Measurements from ENCODE around the gene GLUL.
A peak's percentile ranks its signal among the peaks of the same experiment; 100 is the strongest.
"Not testable (repeated sequence)": the region's sequence is repeated elsewhere in the genome, so short reads cannot be mapped to it uniquely, and the experiment has no call there.

The GLUL gene

DNA sequence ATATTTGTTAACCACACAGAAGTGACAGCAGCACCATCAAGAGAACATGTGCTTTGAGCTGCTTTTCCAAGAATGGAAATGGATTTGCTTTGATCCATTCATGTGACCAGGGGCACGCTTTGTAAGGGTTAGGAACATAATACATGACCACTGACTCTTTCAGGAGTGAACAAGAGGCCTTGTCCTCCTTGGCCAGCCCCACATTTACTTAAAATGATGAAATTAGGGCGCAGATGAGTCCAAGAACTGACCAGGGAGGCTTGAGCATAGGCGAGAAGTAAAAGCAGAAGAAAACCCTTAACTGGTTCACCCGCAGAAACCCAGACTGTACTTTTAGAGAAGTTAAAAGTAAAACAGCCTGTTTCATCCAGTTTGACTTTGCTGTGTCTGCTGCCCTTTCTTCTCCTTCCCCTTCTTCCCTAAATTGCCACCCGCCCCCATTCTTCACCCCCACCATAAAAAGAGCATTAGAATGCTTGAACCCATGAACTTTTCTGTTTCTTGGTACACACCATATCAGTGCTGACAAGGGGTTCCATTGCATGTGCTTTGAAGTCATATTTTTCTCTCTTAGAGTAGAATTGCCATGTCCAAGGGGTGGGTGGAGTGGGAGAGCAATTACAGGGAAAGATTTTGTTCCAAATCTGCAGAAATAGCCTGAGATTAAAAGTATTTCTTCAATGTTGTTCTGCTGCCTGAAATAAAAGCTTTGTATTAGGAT, 2.6 kb upstream of the GLUL start:
- peak; percentile 88 for DNase-seq

- DNase-seq, result peak; percentile 63
These were observed 749 bp upstream of the GLUL start for GRCh38 chr1:182392050-182393028.

GRCh38 chr1:182391028-182391361, 595 bp downstream of the GLUL start:
- no peak for DNase-seq

GRCh38 chr1:182389619-182390047, 2.0 kb downstream of the GLUL start:
- DNase-seq, result peak; percentile 51

DNA sequence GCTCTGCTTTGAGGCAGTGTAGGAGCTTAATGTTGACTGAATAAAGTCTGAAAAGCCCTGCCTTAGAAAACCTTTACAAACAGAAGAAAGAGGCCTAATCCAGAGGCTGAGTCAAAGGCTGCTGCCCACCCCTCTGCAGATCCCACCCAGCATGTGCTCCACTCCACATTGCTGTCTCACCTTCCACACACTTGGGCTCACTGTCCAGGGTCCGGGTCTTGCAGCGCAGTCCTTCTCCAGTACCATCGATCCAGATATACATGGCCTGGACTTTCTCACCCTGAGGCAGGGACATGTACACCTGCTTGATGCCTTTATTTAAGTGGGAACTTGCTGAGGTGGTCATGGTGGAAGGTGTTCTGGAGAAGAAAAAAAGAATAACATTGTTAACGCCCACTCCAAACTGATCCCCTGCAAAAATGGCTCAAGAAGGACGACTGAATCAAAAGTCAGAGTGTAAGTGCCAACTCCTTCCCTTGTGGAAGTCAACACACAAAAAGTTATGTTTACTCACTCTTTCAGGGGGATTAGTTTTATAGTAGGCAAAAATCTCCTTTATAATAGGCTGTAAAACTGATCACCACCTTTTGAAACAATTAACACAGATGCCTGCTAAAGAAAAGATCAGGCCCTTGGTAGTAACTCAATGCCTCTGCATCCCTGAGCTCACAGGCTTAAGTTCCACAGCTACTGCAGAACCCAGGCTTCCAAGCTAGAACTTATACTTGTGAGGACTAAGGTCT, 3.0 kb downstream of the GLUL start:
- no peak for DNase-seq

DNA sequence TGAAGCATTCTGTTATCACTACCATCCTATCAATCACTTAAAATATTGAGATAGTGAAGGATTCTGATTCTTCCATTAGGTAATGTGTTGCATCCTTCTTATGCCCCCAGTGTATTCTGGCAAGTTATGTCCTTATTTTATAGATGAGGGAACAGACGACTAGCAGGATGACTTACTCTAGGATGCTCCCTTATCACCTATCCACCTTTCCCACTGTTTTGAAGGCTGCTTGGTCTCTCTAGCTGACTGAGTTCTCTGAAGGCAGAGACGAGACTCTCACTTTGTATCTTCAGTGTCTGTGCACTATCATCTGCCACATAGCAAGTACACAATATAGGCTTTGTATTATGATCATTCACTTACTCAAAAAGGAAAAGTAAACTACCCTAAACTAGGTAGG, 4.0 kb downstream of the GLUL start:
- no peak for DNase-seq

DNA sequence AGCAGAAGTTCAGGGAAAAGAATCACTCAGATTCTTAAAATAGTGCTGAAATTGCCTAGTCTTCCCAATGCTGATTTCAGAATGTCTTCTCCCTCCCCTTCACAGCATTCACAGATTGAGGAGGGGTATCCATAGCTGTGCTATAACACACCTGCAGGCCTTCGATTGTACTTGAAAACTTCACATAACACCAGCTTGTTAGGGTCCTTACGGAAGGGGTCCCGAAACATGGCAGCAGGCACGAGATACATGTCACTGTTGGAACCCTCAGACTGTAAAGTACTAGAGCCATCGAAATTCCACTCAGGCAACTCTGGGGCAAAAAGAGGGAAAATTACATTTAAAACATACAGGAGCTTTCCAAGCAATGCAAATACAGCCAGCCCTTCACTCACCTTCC, 4.6 kb downstream of the GLUL start:
- no peak for DNase-seq

GRCh38 chr1:182385885-182386853, 5.4 kb downstream of the GLUL start:
- no peak for DNase-seq

- no peak for DNase-seq
These were observed 7.1 kb downstream of the GLUL start for GRCh38 chr1:182384387-182384960.

DNA sequence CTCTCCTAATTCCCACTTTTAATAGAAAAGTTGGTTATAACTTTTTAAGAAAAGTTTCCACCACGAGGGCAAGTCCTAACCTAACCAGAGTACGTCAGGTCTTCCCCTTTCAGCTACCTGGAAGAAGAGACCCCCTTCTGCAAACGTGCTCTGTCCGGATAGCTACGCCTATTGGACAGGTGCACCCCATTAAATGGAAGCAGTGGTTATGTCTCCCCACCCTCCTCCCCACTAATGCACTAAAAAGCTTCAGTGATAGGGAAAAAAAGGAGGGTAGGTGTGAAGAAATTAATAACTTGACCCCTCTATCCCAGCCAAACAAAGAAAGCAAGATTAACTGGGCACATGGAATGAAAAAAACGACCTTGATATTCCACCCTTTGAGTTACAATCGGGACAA, 7.7 kb downstream of the GLUL start:
- no peak for DNase-seq

DNA sequence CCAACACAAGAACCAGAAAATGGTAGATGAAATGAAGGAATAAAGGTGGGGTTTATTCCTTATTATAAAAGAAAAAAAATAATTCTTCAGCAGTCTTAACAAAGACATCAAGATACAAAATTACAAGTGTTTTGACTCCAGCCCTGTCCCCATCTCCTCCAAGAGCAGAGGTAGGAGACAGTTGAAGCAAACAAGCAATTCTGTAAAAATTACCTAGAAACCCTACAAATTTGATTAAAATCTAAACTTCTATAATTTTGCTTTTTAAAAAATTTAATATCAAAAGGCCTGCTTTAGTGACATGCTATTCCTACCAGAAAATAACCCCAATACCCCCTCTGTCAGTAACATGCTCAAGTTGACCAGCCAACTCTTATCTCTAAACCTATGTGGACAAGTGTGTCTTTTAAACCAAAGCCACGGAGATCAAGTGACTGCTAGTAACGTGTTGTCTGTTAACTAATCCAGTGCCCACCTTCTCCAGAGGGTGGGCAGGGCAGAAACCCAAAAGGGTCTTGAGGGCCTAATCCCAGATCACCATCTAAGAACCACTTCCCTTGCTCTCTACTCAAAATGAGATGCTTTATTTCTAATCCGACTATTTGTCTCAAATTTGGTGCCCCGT, 8.4 kb downstream of the GLUL start:
- DNase-seq, result no peak

DNA sequence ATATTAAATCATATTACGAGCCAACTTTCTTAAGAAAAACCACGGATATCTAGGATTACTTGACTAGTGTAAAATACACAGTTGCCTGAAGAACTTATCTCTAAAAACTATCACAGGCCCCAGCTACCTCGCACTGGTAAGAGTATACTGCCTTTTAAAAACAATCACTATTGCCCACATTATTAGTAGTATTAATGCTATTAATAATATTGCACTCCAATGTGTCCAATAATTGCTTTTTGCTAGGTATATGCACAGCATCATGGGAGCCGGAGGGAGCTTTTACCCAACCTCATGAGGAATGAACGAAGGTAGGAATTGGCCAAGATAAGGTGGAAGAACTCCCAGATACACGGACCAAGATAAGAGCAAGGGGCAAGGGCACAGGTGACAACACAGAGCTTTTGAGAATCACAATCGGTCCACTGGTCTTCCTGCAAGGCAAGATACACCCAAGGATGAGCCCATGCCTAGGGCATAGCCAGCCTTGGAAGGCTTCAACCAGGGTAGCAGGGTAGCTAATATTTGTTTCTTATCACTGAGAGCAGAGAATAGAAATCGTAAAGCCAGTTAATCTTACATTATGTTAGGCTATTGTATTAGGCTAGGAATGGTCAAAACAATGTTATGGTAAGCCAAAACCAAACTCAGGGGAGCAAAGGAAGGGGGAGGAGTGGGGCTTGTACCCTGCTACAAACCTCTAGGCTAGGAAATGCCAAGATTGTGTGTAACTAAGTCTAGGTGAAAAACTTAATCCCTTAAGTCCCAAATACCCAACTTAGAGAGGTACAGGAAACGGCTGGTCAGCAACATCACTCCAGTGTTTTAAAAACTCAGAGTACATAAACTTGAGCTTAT, 9.4 kb downstream of the GLUL start:
- no peak for DNase-seq

GRCh38 chr1:182380199-182380598, 11.4 kb downstream of the GLUL start:
- no peak for DNase-seq

DNA sequence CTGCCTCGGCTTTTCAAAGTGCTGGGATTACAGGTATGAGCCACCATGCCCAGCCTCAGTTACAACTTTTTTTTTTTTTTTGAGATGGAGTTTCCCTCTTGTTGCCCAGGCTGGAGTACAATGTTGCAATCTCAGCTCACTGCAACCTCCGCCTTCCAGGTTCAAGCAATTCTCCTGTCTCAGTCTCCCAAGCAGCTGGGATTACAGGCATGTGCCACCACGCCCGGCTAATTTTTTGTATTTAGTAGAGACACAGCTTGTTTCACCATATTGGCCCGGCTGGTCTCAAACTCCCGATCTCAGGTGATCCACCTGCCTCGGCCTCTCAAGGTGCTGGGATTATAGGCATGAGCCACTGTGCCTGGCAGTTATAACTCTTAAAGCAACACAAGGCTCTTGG, 11.8 kb downstream of the GLUL start:
- not testable (repeated sequence) for DNase-seq

- DNase-seq, result no peak
These were observed 14.5 kb downstream of the GLUL start for GRCh38 chr1:182376936-182377574.

- no peak for DNase-seq
These were observed 17.3 kb downstream of the GLUL start for GRCh38 chr1:182374101-182374834.

DNA sequence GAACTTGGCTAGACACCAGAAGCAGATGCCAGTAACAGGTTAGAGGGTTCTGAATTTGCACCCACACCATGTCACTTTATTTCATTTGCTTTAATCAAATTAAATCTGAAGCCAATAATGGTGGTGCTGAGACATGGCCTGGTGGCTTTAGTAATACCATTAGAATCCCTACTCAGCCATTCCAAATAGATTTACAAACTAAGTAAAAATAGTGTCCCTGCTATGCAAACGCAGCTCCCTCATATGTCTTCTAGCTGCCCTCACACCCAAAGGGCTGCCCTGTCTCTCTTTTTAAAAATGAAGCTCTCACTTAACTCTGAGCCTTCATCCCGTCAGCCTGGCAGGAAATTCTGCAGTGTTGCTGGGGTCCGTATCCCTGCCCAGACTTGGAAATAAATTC, 21.1 kb downstream of the GLUL start:
- DNase-seq, result no peak

DNA sequence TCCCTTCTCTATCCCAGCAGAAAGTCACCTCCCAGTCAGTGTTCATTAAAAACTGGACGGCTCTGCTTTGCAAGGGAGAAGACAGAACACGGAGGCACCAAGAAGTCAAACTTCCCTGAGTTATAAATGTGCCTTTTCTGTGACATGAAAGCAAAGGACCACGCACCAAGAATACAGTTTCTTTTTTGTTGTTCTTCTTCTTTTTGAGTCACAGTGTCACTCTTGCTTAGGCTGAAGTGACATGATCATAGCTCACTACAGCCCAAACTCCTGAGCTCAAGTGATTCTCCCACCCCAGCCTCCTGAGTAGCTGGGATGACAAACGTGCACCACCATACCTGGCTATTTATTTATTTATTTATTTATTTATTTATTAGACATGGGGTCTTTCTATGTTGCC, 22.7 kb downstream of the GLUL start:
- no peak for DNase-seq

GRCh38 chr1:182368358-182368757, 23.2 kb downstream of the GLUL start:
- DNase-seq, result no peak
